Activated T-helper 9 cell treated with anti-CD3 and anti-CD28 coated beads, Interleukin-2, amount 50 U/mL, for 16 hours (primary cell): ENCODE results near the gene RAB11FIP4.

ENCODE experiments used
- DNase-seq: peaks from one replicate; pipeline ENCODE4 v3.0.0-alpha.2; 2020; ENCODE audit warnings: low read depth

The RAB11FIP4 gene

DNA sequence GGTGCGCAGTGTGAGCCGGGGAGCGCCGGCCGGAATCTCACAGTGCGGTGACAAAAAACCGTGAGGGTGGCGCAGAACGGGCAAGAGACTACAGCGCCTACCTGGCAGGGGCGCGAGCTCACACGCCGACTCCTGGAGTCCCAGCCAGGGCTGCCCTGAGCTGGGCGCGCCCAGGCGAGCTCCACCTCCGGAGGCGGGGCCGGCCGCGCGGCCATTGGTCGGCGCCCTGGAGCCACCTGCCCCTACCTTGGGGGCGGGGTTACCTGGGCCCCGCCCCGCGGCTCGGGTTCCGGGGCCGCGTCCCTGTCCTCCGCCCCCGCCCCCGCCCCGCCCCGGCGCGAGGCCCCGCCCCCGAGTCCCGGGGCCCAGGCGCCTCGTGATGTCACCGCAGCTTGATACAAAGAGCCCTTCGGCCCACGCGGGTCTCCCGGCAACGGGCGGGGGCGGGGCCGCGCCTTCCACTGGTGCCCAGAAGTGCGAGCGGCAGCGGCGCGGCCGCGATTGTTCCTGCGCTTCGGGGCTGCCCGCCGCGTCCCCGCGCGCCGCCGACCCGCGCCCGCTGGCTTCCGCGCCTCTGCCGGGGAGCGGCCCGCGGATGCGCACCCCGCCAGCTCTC lies 96.3 kb downstream of the RAB11FIP4 start:
- DNase-seq: peak; percentile 95

DNA sequence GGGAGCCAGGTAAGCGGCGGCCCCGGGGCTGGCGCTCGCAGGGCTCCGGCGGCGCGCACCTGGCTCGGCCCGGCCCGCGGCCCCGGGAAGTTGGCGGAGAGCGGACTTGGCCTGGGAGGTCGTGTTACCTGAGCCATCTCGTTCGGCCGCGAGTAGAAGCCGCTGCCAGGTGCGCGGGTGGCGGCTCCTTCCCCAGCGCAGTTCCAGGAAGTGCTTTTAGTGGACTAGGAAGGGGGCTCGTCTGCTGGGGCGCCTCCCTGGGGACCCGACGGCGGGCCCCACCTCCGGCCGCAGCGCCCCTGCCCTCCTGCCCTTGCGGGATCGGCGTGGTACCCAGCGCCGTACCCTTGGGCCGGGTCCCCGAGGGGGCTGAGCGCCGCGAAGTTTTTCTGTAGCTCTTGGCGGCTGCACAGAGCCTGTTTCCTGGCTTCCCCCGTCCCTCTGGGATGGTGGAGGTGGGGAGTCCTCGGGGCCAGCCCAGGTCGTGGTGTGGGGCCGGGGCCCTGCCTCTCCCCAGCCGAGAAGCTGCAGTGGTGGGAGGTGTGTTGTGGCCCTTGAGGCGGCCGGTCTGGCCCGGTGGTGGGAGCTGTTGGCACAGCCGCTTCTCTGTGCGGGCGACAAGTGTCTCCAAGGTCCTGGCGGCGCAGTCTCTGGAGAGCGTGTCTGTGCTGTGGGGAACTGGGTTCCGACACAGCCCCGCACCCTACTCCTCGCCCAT lies 96.9 kb downstream of the RAB11FIP4 start:
- peak; percentile 24 for DNase-seq

DNA sequence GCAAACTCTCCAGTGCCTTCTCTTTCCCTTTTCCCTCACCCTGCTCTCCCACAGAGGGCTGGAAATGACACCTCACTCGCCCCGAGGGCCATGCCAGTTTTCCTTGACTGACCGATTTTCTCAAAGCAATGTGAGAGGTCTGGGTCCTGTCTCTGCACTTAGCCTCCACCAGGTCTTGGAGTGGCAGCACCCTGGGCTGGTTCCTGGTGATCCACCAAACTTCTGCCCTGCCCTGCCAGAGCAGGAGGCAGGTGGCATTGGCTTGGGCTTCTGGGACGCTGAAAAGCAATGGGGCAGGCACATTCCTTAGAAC lies 97.5 kb downstream of the RAB11FIP4 start:
- DNase-seq: no peak

DNA sequence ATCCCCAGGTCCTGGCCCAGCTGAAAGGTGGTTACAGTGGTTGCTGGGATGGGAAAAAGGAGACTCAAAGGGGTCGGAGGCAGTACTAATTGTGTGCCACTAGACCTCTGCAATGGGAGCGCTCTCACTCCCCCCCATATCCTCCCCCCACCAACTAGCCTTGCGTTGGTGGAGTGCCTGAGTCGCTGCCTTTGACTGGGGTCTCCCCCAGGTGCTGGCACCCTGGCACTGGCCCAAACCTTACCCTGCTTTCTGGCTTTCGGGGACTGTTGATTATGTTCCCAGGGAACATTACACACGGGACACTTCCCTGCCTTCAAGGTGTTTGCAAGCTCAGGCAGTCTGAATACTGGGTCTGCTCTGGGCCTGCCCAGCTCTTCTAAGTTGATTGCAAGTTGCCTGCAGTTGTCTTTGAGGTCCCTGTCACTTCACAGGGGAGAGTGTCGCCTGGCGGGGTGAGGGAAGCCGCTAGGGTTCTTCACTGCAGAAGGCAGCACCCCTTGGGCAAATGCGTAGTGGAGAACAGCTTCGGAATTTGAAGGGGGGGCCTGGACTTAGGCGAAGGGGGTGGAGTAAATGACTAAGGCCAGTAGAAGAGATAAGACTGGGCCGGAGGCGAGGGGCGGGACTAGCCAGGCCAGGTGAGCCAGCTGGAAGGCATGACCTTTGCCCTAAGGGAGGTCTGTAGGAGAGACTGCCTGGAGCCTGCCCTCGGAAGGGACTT lies 98.0 kb downstream of the RAB11FIP4 start:
- no peak for DNase-seq

DNA sequence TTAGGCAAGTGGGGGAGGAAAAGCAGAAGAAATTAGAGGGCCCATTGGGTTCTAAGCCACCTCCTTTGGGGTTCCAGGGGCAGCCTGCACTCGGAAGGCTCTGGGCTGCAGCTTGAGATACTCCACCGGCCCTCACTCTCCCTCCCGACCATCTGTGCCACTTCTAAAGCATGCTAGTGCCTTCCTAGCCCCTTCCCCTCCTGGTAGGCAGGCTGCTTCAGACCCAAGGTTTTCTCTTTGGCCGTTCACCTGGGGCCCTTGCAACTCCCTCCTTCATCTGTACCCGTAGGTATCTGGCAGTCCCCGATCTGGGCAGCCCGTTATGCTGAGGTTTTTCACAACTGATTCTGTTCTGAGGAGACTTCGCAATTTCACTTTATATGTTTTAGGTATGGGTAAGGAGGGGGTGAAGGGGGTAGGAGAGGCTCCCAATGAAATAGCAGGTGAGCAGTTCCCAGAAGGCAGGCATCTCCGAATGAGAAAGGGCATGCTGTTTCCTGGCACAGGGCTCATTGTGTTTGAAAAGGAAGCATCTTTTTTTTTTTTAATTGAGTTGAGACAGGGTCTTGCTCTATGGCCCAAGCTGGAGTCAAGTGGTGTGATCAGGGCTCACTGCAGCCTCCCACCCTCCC lies 98.7 kb downstream of the RAB11FIP4 start:
- no peak for DNase-seq

DNA sequence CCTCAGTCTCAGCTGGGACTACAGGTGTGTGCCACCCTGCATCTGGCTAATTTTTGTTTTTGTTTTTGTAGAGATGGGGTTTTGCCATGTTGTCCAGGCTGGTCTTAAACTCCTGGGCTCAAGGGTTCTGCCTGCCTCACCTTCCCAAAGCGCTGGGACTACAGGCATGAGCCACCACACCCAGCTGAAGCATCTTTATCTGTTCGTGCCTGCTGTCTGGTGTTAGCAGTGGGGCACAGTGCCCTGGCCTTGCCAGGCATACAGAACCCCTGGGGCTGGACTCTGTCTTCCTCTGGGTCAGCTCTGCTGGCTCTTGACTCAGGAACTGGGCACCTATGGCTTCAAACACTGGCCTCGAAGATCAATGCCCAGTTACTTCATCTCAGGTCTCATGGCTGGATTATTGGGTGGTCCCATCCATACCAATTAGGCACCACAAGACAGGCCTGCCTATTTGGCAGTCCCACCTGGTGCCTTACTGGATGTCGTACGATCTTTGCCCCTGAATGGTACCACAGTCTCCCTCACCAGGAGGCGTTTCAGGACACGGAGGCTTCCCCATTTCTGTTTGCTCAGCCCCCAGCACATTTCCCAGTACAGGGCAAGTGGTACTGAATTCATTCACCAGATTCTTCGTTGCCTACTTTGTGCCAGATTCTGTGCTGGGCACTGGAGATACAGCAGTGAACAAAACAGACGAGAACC lies 99.3 kb downstream of the RAB11FIP4 start:
- DNase-seq: no peak

DNA sequence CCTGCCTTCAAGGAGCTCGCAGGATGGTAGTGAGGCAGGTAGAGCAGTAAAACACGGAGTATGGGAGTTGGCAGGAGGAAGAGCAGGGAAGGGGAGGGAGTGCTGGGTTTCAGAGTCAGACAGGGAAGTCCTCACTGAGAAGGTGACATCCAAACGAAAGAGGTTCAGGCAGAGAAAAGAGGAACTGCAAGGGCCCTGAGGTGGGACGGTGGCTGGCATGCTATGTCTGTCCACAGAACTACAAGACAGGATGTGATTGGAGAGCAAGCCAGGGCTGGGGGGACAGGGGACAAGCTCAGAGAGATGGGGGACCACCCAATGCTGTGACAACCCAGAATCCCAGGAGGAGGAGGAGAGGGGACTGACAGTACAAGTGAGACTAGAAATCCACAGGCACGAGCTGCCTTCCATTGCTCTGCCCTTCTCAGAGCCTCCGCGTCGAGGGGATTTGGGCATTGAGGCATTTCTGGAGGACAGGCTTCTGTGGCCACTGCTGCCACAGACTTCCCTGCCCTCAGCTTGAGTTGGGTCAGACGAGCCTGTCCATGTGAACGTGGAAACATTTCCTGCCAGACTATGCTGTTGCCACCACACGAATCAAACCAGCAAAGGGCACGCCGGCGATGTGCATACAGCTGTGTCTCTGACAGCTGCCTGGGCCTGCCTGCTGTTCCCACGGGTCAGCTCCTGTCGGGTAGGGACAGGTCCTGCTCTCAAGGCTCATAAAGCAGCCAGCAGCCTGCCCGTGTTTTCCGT lies 100.1 kb downstream of the RAB11FIP4 start:
- no peak for DNase-seq

DNA sequence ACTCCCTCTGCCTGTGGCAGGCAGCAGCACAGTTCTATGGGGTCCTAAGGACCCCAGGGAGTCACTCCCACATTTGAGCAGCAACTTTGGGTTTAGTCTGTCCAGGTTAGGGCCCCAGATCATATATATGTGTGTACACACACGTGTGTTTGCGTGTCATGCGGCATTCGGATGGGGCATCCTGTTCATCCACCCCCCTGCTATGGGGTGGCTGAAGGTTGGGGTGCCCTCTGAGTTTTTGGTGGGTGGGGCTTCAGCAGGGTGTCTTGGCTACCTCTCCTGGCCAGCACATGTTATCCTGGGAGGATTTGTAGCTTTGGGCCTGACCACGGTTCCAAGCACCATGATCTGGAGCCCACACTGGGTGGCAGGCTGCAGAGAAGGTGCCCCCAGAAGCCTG lies 100.7 kb downstream of the RAB11FIP4 start:
- no peak for DNase-seq

DNA sequence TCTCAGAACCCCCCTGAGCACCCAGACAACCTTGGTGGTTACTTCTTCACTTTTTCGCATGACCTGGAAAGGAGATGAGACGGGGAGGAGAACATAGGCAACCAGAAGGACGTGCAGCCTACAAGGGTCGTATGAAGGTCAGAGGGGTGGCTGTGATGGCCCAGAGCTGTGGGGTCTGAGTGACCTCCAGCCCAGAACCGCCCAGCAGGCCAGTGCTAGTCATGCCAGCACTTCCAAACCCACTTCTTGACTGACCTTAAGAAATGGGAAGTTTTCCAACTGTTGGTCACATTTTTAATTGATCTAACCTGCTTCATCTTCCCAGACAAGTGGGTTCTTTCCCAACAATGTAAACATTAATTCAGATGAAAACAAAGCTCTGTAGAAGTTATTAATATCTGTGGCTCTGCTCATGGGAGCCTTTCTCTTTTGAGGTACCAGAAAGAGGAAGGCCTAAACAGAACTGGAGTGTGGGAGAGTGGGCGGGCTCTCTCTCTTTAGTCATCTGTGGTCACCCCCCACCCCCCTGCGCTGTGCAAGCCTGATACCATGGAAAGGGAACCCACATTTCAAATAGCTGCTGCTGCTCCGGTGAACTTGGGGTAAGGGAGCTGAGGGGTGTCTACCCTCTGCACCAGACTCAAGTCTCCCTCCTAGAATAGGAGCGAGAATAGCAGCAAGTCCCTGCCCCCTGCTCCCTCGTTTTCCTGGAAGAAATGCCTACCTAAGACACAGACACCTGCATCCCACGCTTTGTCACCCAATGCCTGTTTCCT lies 101.6 kb downstream of the RAB11FIP4 start:
- DNase-seq: peak; percentile 66

DNA sequence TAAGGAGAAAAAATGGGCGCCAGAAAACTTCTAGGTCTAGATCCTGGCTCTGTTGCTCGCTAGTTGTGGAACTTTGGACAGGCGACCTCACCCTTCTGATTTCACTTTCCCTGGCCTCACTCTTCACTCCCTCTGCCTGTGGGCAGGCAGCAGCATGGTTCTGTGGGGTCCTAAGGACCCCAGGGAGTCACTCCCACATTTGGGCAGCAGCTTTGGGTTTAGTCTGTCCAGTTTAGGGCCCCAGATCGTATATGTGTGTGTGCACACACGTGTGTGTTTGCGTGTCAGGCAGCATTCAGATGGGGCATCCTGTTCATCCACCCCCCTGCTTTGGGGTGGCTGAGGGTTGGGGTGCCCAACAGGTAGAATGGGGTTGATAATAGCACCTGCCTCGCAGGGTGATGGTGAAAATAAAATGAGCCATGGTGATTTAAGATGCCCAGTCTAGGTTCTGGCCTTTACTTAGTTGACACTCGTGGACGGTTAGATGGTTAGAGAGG lies 102.2 kb downstream of the RAB11FIP4 start:
- DNase-seq: no peak

DNA sequence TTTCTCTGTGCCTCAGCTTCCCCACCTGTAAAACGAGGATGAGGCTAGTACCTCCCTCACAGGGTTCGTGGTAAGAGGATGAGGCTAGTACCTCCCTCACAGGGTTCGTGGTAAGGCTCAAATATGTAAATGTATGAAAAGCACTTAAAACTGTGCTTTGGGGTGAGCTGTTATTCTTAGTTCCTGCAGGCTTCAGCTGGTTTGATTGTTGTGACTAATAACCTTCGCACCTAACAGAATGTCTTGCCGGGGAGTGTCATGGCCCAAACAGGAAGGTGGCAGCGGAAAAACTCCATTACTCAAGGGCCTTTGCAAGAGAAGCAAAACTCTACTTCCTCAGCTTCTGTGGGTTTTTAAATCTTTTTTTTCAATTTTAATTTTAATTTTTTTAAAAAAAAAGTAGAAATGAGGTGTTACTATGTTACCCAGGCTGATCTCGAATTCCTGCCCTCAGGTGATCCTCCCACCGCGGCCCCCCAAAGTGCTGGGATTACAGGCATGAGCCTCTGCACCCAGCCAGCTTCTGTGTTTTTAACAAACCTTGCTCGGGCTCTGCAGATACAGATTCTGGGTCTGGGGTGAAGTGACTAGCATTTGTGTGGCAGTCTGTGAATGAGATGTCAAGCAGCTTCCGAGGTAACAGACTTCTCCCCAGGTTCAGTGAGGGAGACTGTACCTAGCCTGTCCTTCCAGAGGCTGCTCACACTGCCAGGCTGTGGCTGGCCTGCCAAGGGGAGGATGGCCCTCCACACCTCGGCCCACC lies 103.0 kb downstream of the RAB11FIP4 start:
- DNase-seq: peak; percentile 42

DNA sequence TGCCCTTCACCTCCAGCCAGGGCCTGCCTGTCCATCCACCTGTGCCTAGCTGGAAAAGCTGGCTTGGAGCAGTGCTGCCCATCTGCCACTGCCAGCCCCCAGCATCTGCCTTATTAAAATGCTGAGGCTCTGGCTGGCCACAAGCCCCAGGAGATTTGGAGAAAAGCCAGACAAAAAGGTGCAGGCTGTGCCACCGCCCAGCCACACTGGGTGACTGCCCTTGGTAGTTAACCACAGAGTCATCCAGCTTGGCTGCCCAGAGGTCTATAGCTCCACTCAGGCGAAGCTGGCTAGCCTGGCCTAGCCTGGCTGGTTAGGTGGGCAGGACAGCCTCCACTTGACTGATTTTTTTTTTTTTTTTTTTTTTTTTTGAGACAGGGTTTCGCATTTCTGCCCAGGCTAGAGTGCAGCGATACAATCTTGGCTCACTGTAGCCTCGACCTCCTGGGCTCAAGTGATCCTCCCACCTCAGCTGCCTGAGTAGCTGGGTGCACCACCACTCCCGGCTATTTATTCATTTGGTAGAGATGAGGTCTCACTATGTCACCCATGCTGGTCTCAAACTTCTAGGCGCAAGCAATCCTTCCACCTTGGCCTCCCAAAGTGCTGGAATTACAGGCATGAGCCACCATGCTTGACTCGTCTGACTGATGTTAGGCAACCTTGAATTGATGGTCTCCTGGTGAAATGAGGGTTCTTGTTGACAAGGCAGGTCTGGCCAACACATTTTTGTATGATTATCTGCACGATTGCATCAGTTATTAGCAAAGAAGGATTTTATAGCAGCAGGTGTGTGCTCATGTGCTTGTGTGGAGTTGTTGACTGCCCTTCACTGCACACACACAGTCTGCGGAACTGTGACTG lies 103.8 kb downstream of the RAB11FIP4 start:
- DNase-seq: no peak

DNA sequence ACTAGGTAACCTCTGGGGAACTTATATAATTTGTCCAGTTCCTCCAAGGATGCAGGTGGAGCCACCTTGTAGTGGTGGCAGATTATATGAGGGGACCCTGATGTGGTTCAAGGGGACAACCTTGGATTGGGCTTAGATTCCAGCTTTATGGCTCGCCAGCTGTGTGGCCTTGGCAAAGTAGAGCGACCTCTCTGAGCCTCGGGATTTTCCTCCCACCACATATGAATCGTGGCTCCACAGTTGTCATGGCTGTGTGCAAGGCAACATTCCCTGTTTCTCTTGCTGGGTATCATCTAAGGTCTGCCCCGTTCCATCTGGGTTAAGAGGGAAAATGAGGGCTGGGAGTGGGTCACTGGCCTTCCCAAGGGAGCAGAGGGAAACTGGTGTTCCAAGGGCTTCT lies 104.6 kb downstream of the RAB11FIP4 start:
- no peak for DNase-seq

DNA sequence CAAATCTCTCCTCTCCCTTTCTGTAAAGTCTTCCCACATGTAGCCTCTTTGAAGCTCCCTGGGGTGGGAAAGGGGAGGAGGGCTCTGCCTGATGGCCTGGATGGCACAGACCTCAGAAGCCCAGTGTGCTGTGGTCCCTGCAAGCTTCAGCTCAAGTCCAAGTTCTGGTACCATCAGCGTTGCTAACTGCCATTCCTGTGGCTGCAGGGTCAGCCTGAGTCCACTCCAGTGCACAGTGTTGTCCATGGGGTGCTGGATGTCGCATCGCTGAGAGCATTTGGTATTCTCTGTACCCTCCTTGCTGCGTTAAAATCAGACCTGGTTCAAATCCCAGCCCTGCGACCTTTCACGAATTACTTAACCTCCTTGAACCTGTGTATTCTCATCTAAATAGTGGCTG lies 105.1 kb downstream of the RAB11FIP4 start:
- DNase-seq: no peak

DNA sequence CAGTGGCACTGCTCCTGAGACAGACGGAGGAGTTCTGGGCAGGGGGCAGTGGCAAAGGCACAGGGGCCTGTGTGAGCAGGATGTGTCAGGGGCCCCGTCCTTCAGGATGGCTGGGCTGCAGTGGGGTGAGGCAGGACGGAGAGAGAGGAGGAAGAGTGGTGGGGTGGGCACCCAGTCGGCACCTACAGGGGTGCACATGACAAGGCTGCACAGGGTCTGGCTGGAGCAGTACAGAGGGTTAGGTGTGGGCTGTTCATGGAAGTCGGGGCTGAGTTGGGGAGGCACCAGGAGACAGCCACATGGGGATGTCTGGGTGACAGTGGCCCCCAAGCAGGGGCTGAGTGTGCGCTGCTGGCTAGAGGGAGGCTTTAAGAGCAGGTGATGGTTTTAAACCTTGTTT lies 106.0 kb downstream of the RAB11FIP4 start:
- DNase-seq: no peak

DNA sequence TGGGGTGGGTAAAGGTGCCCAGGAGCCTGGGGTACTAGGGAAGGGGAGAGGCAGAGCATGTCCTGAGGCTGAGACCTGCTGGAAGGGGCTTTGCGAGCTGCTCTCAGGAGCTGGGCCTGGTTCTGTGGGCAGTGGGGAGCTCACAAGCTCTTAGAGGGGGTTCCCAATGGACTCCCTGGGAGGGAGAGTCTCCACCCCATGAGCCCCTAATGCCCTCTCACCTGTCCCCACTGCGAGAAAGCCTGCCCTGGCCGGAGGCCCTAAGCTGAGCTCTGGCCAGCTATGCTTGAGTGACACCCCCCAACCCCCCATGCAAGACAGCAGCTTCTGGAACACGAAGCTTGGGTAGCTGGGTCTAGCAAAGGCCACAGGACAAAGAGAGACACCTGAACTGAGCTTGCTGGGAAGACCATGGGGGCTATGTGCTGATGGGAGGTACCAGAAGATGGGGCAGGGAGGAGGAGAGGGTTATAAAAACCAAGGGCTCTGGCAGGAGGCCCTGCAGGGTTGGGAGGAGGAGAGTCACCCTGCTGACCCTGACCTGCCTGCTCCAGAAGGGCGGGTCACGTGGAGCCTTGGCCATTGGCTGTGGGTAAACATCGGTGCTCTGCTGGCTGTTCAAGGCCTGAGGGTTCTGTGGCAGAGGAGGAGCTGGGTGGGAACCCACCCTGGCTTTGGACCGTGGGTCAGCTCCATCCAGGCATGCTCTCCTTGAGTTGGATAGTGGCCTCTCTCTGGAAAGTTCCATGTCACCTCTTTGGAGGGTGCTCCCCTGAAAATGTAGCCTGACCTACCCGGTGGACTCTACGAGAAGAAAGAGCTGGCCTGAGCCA lies 106.7 kb downstream of the RAB11FIP4 start:
- DNase-seq: no peak

DNA sequence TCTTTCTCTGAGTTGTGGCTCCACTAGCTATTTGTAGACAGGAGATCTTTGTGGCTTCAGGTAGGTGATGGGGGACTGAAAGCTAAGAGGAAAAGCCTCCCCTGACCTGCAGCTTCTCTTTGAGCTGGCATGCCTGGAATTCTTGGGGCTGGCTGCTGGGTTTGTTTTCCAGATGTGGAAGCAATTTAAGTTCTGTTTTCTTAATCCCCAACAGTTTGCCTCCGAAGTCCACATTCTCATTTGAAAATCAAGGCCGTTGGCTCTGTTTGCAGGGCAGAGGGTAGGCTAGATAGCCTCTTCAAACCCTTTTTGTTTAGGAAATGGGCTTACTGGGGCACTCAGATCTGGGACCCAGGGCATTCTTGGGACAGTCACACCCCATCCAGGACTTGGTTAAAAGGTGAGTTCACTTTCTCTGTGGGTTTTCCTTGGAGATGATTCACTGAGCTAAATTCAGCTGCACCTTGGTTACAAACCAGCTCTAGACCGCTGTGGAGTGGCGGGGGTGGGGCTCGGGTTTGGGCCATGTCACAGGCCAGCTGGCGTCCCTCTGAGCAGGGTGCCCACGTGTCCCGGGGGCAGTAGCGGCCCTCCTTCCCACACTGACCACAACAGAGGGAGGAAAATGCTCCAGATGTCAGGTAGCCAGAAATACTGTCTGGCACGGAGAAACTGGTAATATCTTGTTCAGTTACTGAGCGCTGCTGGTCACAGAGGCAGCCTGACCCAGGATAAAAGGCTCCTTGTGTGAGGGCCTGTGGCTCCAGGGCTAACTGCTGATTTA lies 108.5 kb downstream of the RAB11FIP4 start:
- DNase-seq: no peak
